WTC11 (cell line): Measurements from ENCODE around the gene KCNIP3. TPM values are rescaled to one million over a fixed set of nuclear protein-coding genes. Genes with fewer than 3 reads are reported as not detected.

Experiments
- ATAC-seq: fragments of 200-7000 bp; cut with Tn5 transposase; 2 replicates; pipeline ENCODE4 v1.10.0; 2021; ENCODE audit warnings: mild to moderate bottlenecking, moderate library complexity
- CTCF ChIA-PET: fragments of 300-600 bp; sonication (Branson Sonifier 250); formaldehyde crosslinking; loops from one replicate; lab custom pipeline; 2021; ENCODE audit warnings: antibody characterized with exemption; lab: Charles Lee
- POLR2A ChIA-PET: fragments of 350-600 bp; sonication (Branson Sonifier 250); formaldehyde crosslinking; loops from one replicate; lab custom pipeline; 2021; ENCODE audit warnings: antibody characterized with exemption; lab: Charles Lee
- DNase-seq: peaks from one replicate; pipeline ENCODE4 v3.0.0; 2021; ENCODE audit warnings: low spot score
- H3K27ac Mint-ChIP-seq: 2 replicates; pipeline ENCODE4 v1.8.0; 2021; ENCODE audit warnings: mixed read lengths
- H3K27me3 Mint-ChIP-seq: 2 replicates; pipeline ENCODE4 v1.8.0; 2021; ENCODE audit warnings: low read depth, mild to moderate bottlenecking, moderate library complexity, mixed read lengths
- H3K36me3 Mint-ChIP-seq: 2 replicates; pipeline ENCODE4 v1.8.0; 2021; ENCODE audit warnings: mixed read lengths
- H3K4me1 Mint-ChIP-seq: 2 replicates; pipeline ENCODE4 v1.8.0; 2022; ENCODE audit warnings: mixed read lengths
- H3K4me3 Mint-ChIP-seq: 2 replicates; pipeline ENCODE4 v1.8.0; 2021; ENCODE audit warnings: mild to moderate bottlenecking, moderate library complexity, mixed read lengths
- H3K9me3 Mint-ChIP-seq: 2 replicates; pipeline ENCODE4 v1.8.0; 2021; ENCODE audit warnings: mixed read lengths
- ARID4B ChIP-seq: sonication (generic); formaldehyde crosslinking; IDR thresholded peaks from 2 replicates; pipeline ENCODE4 v1.8.0; 2023; ENCODE audit warnings: missing genetic modification reagents, mild to moderate bottlenecking, borderline replicate concordance
- ATF3 ChIP-seq: sonication (generic); formaldehyde crosslinking; conservative IDR thresholded peaks from 2 replicates; pipeline ENCODE4 v1.8.1; 2022; ENCODE audit warnings: mild to moderate bottlenecking, missing genetic modification reagents
- CREM ChIP-seq: sonication (generic); formaldehyde crosslinking; IDR thresholded peaks from 2 replicates; pipeline ENCODE4 v1.8.1; 2022; ENCODE audit warnings: mild to moderate bottlenecking, missing genetic modification reagents, moderate library complexity
- E2F4 ChIP-seq: sonication (generic); formaldehyde crosslinking; IDR thresholded peaks from 2 replicates; pipeline ENCODE4 v1.8.1; 2022; ENCODE audit warnings: low read depth, mild to moderate bottlenecking, moderate library complexity, missing genetic modification reagents, borderline replicate concordance
- FOXP4 ChIP-seq: sonication (generic); formaldehyde crosslinking; IDR thresholded peaks from 2 replicates; pipeline ENCODE4 v1.8.0; 2022; ENCODE audit warnings: mild to moderate bottlenecking, missing genetic modification reagents
- HMGA2 ChIP-seq: fragments of 250-450 bp; sonication (Bioruptor Pico); IDR thresholded peaks from 2 replicates; pipeline ENCODE4 v1.4.0; 2021; ENCODE audit warnings: mild to moderate bottlenecking, moderate library complexity
- IRF2 ChIP-seq: sonication (generic); formaldehyde crosslinking; IDR thresholded peaks from 2 replicates; pipeline ENCODE4 v1.8.0; 2022; ENCODE audit warnings: low read depth, missing genetic modification reagents, borderline replicate concordance
- MLX ChIP-seq: sonication (generic); formaldehyde crosslinking; IDR thresholded peaks from 2 replicates; pipeline ENCODE4 v1.8.1; 2023; ENCODE audit warnings: mild to moderate bottlenecking, missing genetic modification reagents, moderate library complexity
- MYBL2 ChIP-seq: sonication (generic); formaldehyde crosslinking; IDR thresholded peaks from 2 replicates; pipeline ENCODE4 v1.8.1; 2023; ENCODE audit warnings: mild to moderate bottlenecking, moderate library complexity, missing genetic modification reagents
- NR2C2 ChIP-seq: sonication (generic); formaldehyde crosslinking; IDR thresholded peaks from 2 replicates; pipeline ENCODE4 v1.8.0; 2022; ENCODE audit warnings: mild to moderate bottlenecking, missing genetic modification reagents
- RELA ChIP-seq: sonication (generic); formaldehyde crosslinking; IDR thresholded peaks from 2 replicates; pipeline ENCODE4 v1.8.1; 2022; ENCODE audit warnings: missing genetic modification reagents, mild to moderate bottlenecking, borderline replicate concordance
- SMAD3 ChIP-seq: sonication (generic); formaldehyde crosslinking; IDR thresholded peaks from 2 replicates; pipeline ENCODE4 v1.8.0; 2022; ENCODE audit warnings: missing genetic modification reagents, mild to moderate bottlenecking, borderline replicate concordance
- SP1 ChIP-seq: sonication (generic); formaldehyde crosslinking; conservative IDR thresholded peaks from 2 replicates; pipeline ENCODE4 v1.8.1; 2022; ENCODE audit warnings: missing genetic modification reagents
- TEAD1 ChIP-seq: sonication (generic); formaldehyde crosslinking; IDR thresholded peaks from 2 replicates; pipeline ENCODE4 v1.8.0; 2022; ENCODE audit warnings: mild to moderate bottlenecking, missing genetic modification reagents
- ZBTB43 ChIP-seq: sonication (generic); formaldehyde crosslinking; IDR thresholded peaks from 2 replicates; pipeline ENCODE4 v1.8.1; 2023; ENCODE audit warnings: mild to moderate bottlenecking, missing genetic modification reagents
- ZMAT4 ChIP-seq: fragments of 250-450 bp; sonication (Bioruptor Pico); IDR thresholded peaks from 2 replicates; pipeline ENCODE4 v1.9.0; 2021; ENCODE audit warnings: mild to moderate bottlenecking
- ZNF219 ChIP-seq: sonication (generic); formaldehyde crosslinking; IDR thresholded peaks from 2 replicates; pipeline ENCODE4 v1.8.0; 2023; ENCODE audit warnings: missing genetic modification reagents, mild to moderate bottlenecking, borderline replicate concordance
- ZNF281 ChIP-seq: sonication (generic); formaldehyde crosslinking; IDR thresholded peaks from 2 replicates; pipeline ENCODE4 v1.8.0; 2023; ENCODE audit warnings: mild to moderate bottlenecking, missing genetic modification reagents
- ZSCAN18 ChIP-seq: fragments of 250-450 bp; sonication (Bioruptor Pico); IDR thresholded peaks from 2 replicates; pipeline ENCODE4 v2.1.2; 2022; ENCODE audit warnings: mild to moderate bottlenecking, moderate library complexity
- total RNA-seq: library from RNA; stranded (reverse); gene quantifications from 3 replicates; pipeline ENCODE4 v1.2.3, GENCODE V29; 2021

KCNIP3 gene
- total RNA-seq, 1 experiment from 2014 or later, result 2.1 TPM

GRCh38 chr2:95384854-95385569 is 87.9 kb downstream of the KCNIP3 start (continued):
- no peak for TF ChIP-seq ZNF281 (CRISPR knock-in tag)
- no peak for TF ChIP-seq SP1 (CRISPR knock-in tag)
- TF ChIP-seq MLX (CRISPR knock-in tag), result no peak
- TF ChIP-seq MYBL2 (CRISPR knock-in tag), result no peak
- TF ChIP-seq ARID4B (CRISPR knock-in tag), result no peak
- no peak for TF ChIP-seq ZMAT4 (CRISPR knock-in tag)
- TF ChIP-seq FOXP4 (CRISPR knock-in tag), result no peak

- no peaks in the 10 kb centered on the region for H3K36me3 Mint-ChIP-seq
- H3K27me3 Mint-ChIP-seq, result peaks cover 18% of the 10 kb centered on the region
- ChIA-PET CTCF (interaction anchor here (1.1 to 2.3 kb wide), 4 partner anchors 18 to 154 kb away, joined by 3 to 12 read pairs (median 7); no protein-coding TSS in a partner anchor), POLR2A (no interaction called here)
- H3K4me1 Mint-ChIP-seq, result no peaks in the 10 kb centered on the region
- ATAC-seq (no peak), DNase-seq (no peak)
- H3K4me3 Mint-ChIP-seq, result no peak overlapping the region
- H3K27ac Mint-ChIP-seq, result no peak overlapping the region
- no peaks in the 10 kb centered on the region for H3K9me3 Mint-ChIP-seq
- TF ChIP-seq TEAD1 (CRISPR knock-in tag) (no peak), SMAD3 (no peak), ZSCAN18 (CRISPR knock-in tag) (no peak), IRF2 (CRISPR knock-in tag) (no peak), NR2C2 (CRISPR knock-in tag) (no peak), E2F4 (CRISPR knock-in tag) (no peak), RELA (CRISPR knock-in tag) (no peak), ATF3 (CRISPR knock-in tag) (no peak), ZNF219 (no peak), ZBTB43 (CRISPR knock-in tag) (no peak), CREM (CRISPR knock-in tag) (no peak), HMGA2 (no peak)
Measured at GRCh38 chr2:95385570-95385984, 88.4 kb downstream of the KCNIP3 start.
